Smooth muscle cell (in vitro differentiated cells): Measurements from ENCODE around the gene SSX2B. TPM values are rescaled to one million over a fixed set of nuclear protein-coding genes. Genes with fewer than 3 reads are reported as not detected.
"Not testable (repeated sequence)": the region's sequence is repeated elsewhere in the genome, so short reads cannot be mapped to it uniquely, and the experiment has no call there.

ENCODE experiments used
- DNase-seq: peaks from one replicate; lab custom pipeline; 2025; ENCODE audit not compliant: unreplicated experiment; lab: John Stamatoyannopoulos, UW
- H2AFZ ChIP-seq: fragments of 200-600 bp; sonication (generic); 2 replicates; pipeline ENCODE4 v1.6.0; 2016; ENCODE audit warnings: antibody characterized with exemption, low read depth, mild to moderate bottlenecking
- H3F3A ChIP-seq: fragments of 200-600 bp; sonication (generic); 2 replicates; pipeline ENCODE4 v1.6.0; 2017; ENCODE audit warnings: antibody characterized with exemption, low read depth
- H3K27ac ChIP-seq: fragments of 200-600 bp; sonication (generic); 2 replicates; pipeline ENCODE4 v1.5.1; 2016; ENCODE audit warnings: low read depth, mild to moderate bottlenecking
- H3K27me3 ChIP-seq: fragments of 200-600 bp; sonication (generic); 2 replicates; pipeline ENCODE4 v1.6.1; 2016; ENCODE audit warnings: low read depth, mild to moderate bottlenecking
- H3K36me3 ChIP-seq: fragments of 200-600 bp; sonication (generic); 2 replicates; pipeline ENCODE4 v1.5.1; 2016; ENCODE audit warnings: low read depth
- H3K4me1 ChIP-seq: fragments of 200-600 bp; sonication (generic); 2 replicates; pipeline ENCODE4 v1.5.1; 2016; ENCODE audit warnings: low read depth
- H3K4me2 ChIP-seq: fragments of 200-600 bp; sonication (generic); 2 replicates; pipeline ENCODE4 v1.6.0; 2016; ENCODE audit warnings: mild to moderate bottlenecking
- H3K4me3 ChIP-seq: fragments of 200-600 bp; sonication (generic); 2 replicates; pipeline ENCODE4 v1.5.1; 2016; ENCODE audit warnings: mild to moderate bottlenecking
- H3K79me2 ChIP-seq: fragments of 200-600 bp; sonication (generic); 2 replicates; pipeline ENCODE4 v1.6.0; 2016; ENCODE audit warnings: low read depth, mild to moderate bottlenecking
- H3K9ac ChIP-seq: fragments of 200-600 bp; sonication (generic); 2 replicates; pipeline ENCODE4 v1.6.0; 2016; ENCODE audit warnings: low read depth
- H3K9me3 ChIP-seq: fragments of 200-600 bp; sonication (generic); replicated peaks from 2 replicates; pipeline ENCODE4 v1.5.1; 2016; ENCODE audit warnings: low read depth
- H4K20me1 ChIP-seq: fragments of 200-600 bp; sonication (generic); 2 replicates; pipeline ENCODE4 v1.6.0; 2016; ENCODE audit warnings: low read depth
- WGBS: methylation state at CpG from one replicate; pipeline ENCODE4 v1.1.7; 2016; ENCODE audit warnings: low lambda C conversion rate; 5-methylcytosine and 5-hydroxymethylcytosine counted together
- polyA plus RNA-seq: library from polyadenylated mRNA; unstranded; fragments of >200 nt; fragmentation: Nextera tagmentation; extraction: Ambion mirVana; gene quantifications from 2 replicates; pipeline ENCODE4 v1.2.1, GENCODE V29; 2016
- small RNA-seq: library from RNA; depleted of rRNA; stranded (forward); fragments of <200 nt; gene quantifications from one replicate; pipeline ENCODE3, GENCODE V24; 2014
- total RNA-seq: library from RNA; depleted of rRNA; stranded (reverse); fragments of >200 nt; gene quantifications from 2 replicates; pipeline ENCODE4 v1.2.3, GENCODE V29; 2014

SSX2B gene
- total RNA-seq: not detected in 2 replicates
- polyA plus RNA-seq: not detected in 2 replicates

- not testable (repeated sequence) for H3K27me3 ChIP-seq, H2AFZ ChIP-seq, DNase-seq, H3K9ac ChIP-seq, H3F3A ChIP-seq, H3K79me2 ChIP-seq, H3K27ac ChIP-seq, H3K36me3 ChIP-seq, H3K9me3 ChIP-seq, H4K20me1 ChIP-seq, H3K4me1 ChIP-seq, H3K4me2 ChIP-seq, H3K4me3 ChIP-seq
- no CpG with 5 or more reads among the region's 13 CpGs for WGBS
Measured at GRCh38 chrX:52750952-52751351, at the start of gene SSX2B. Gene SSX2B, plus strand, starts transcription at chrX:52751252. Its CDS starts 1,429 bp downstream, at chrX:52752681.

- H3K27me3 ChIP-seq, H4K20me1 ChIP-seq, H3K27ac ChIP-seq, H3K36me3 ChIP-seq, H3K4me2 ChIP-seq, H3K4me1 ChIP-seq, H3K4me3 ChIP-seq, H3K9ac ChIP-seq, H3F3A ChIP-seq, H2AFZ ChIP-seq, H3K79me2 ChIP-seq, DNase-seq, H3K9me3 ChIP-seq: not testable (repeated sequence)
- WGBS: no CpG with 5 or more reads among the region's 13 CpGs
Measured at GRCh38 chrX:52707078-52707477, 44.0 kb upstream of the SSX2B start, which contains the start of gene SSX2. Gene SSX2, minus strand, starts transcription at chrX:52707178. Its CDS starts 1,429 bp downstream, at chrX:52705749.

GRCh38 chrX:52765983-52766382 is 14.9 kb downstream of the SSX2B start:
- H4K20me1 ChIP-seq, H2AFZ ChIP-seq, H3K36me3 ChIP-seq, H3F3A ChIP-seq, DNase-seq, H3K4me3 ChIP-seq, H3K4me1 ChIP-seq, H3K4me2 ChIP-seq, H3K27ac ChIP-seq, H3K27me3 ChIP-seq, H3K9ac ChIP-seq, H3K9me3 ChIP-seq, H3K79me2 ChIP-seq: not testable (repeated sequence)
- 59% methylated on average over 3 of the region's 5 CpGs for WGBS

GRCh38 chrX:52773504-52773903 is 22.5 kb downstream of the SSX2B start:
- H3K36me3 ChIP-seq, H3K9me3 ChIP-seq, H3K27me3 ChIP-seq, H3K4me2 ChIP-seq, H2AFZ ChIP-seq, H3K4me3 ChIP-seq, H3K27ac ChIP-seq, H4K20me1 ChIP-seq, H3K79me2 ChIP-seq, H3K4me1 ChIP-seq, H3K9ac ChIP-seq, DNase-seq, H3F3A ChIP-seq: not testable (repeated sequence)
- 72% methylated on average over 10 of the region's 11 CpGs for whole genome bisulfite sequencing

GRCh38 chrX:52797327-52797726 is 46.3 kb downstream of the SSX2B start, which contains the start of gene SPANXN5:
Gene SPANXN5, minus strand, starts transcription at chrX:52797427. Its CDS starts 79 bp downstream, at chrX:52797348.
- H3F3A ChIP-seq, H3K79me2 ChIP-seq, H3K4me2 ChIP-seq, H4K20me1 ChIP-seq, H3K9me3 ChIP-seq, H3K36me3 ChIP-seq, H3K4me1 ChIP-seq, H3K27me3 ChIP-seq, H3K27ac ChIP-seq, H3K4me3 ChIP-seq, DNase-seq, H2AFZ ChIP-seq, H3K9ac ChIP-seq: not testable (repeated sequence)
- 64% methylated on average over 2 of the region's 2 CpGs for WGBS

GRCh38 chrX:52804876-52805275 is 53.8 kb downstream of the SSX2B start:
- not testable (repeated sequence) for H3K79me2 ChIP-seq, H4K20me1 ChIP-seq, H3K4me3 ChIP-seq, H3K4me1 ChIP-seq, H3K36me3 ChIP-seq, H3K9ac ChIP-seq, DNase-seq, H3K9me3 ChIP-seq, H3K27me3 ChIP-seq, H3F3A ChIP-seq, H2AFZ ChIP-seq, H3K4me2 ChIP-seq, H3K27ac ChIP-seq
- 58% methylated on average over 2 of the region's 2 CpGs for WGBS

Small RNAs within 50 kb of the gene (small RNA-seq; reads per million reads assigned to genes)
- not detected for gene AC244505.3
- not detected for gene AC244505.5
- not detected for gene AC244505.6
- gene AC244505.7: not detected

Other genes starting within 250 kb of the SSX2B start
- not detected in 2 replicates for gene XAGE1B, start 234.2 kb upstream of the SSX2B start, total RNA-seq
- gene XAGE1B, start 234.2 kb upstream of the SSX2B start, polyA plus RNA-seq: not detected in 2 replicates
- not detected in 2 replicates for gene SSX7, start 96.4 kb upstream of the SSX2B start, total RNA-seq
- not detected in 2 replicates for gene SSX7, start 96.4 kb upstream of the SSX2B start, polyA plus RNA-seq
- not detected in 2 replicates for gene SSX2, start 44.1 kb upstream of the SSX2B start, total RNA-seq
- not detected in 2 replicates for gene SSX2, start 44.1 kb upstream of the SSX2B start, polyA plus RNA-seq
- not detected in 2 replicates for gene SPANXN5, start 46.2 kb downstream of the SSX2B start, total RNA-seq
- gene SPANXN5, start 46.2 kb downstream of the SSX2B start, polyA plus RNA-seq: not detected in 2 replicates
- gene XAGE5, start 60.0 kb downstream of the SSX2B start, total RNA-seq: not detected in 2 replicates
- not detected in 2 replicates for gene XAGE5, start 60.0 kb downstream of the SSX2B start, polyA plus RNA-seq
- gene XAGE3, start 116.8 kb downstream of the SSX2B start, total RNA-seq: not detected in 2 replicates
- gene XAGE3, start 116.8 kb downstream of the SSX2B start, polyA plus RNA-seq: not detected in 2 replicates
- gene FAM156B, start 146.1 kb downstream of the SSX2B start, total RNA-seq: 18.5 and 22.0 TPM in 2 replicates
- 30.5 and 30.7 TPM in 2 replicates for gene FAM156B, start 146.1 kb downstream of the SSX2B start, polyA plus RNA-seq
- gene FAM156A, start 207.3 kb downstream of the SSX2B start, total RNA-seq: 7.6 and 16.3 TPM in 2 replicates
- gene FAM156A, start 207.3 kb downstream of the SSX2B start, polyA plus RNA-seq: 18.5 and 27.4 TPM in 2 replicates